Muscle of leg (tissue), 11 donors: ENCODE results near the gene HSP90AB1. TPM values are rescaled to one million over a fixed set of nuclear protein-coding genes. Genes with fewer than 3 reads are reported as not detected.

Experiments used
- DNase-seq: peaks from one replicate; pipeline ENCODE4 v3.0.0; 2013
- H3K27ac ChIP-seq: one replicate; pipeline ENCODE4 v1.5.1; 2013; ENCODE audit warnings: mild to moderate bottlenecking, low read length, control low read depth
- H3K27me3 ChIP-seq: one replicate; pipeline ENCODE4 v1.6.1; 2013; ENCODE audit warnings: low read length; ENCODE audit not compliant: control insufficient read depth, insufficient read depth
- H3K36me3 ChIP-seq: one replicate; pipeline ENCODE4 v1.6.1; 2013; ENCODE audit warnings: low read length; ENCODE audit not compliant: control insufficient read depth, insufficient read depth
- H3K4me1 ChIP-seq: one replicate; pipeline ENCODE4 v1.6.1; 2013; ENCODE audit warnings: low read length; ENCODE audit not compliant: control insufficient read depth, insufficient read depth
- H3K4me3 ChIP-seq: one replicate; pipeline ENCODE4 v1.5.1; 2013; ENCODE audit warnings: low read length, control low read depth
- H3K9me3 ChIP-seq: replicated peaks from 2 replicates; pipeline ENCODE4 v1.6.1; 2013; ENCODE audit warnings: low read depth, low read length; ENCODE audit not compliant: control insufficient read depth
- WGBS: methylation state at CpG from one replicate; pipeline ENCODE4 v1.1.5; 2013; ENCODE audit warnings: missing lambda C conversion rate; ENCODE audit not compliant: insufficient coverage; 5-methylcytosine and 5-hydroxymethylcytosine counted together
- polyA plus RNA-seq, 8 donors: library from polyadenylated mRNA; unstranded; fragments of 120-200 nt; gene quantifications; one replicate each; pipeline versions ENCODE4 v1.2.1 to v1.2.3, GENCODE V29; 2013; ENCODE audit warnings: inconsistent platforms in 1 of 8, low replicate concordance in 1 of 8; ENCODE audit not compliant: insufficient read length in 8 of 8, insufficient read depth in 1 of 8
- total RNA-seq: library from RNA; stranded (reverse); fragments of 120-200 nt; gene quantifications from one replicate; pipeline ENCODE4 v1.2.4, GENCODE V29; 2013

The HSP90AB1 gene
- total and polyA plus RNA-seq, 9 donors: 842 to 1,095 (median 1,010) TPM

DNA sequence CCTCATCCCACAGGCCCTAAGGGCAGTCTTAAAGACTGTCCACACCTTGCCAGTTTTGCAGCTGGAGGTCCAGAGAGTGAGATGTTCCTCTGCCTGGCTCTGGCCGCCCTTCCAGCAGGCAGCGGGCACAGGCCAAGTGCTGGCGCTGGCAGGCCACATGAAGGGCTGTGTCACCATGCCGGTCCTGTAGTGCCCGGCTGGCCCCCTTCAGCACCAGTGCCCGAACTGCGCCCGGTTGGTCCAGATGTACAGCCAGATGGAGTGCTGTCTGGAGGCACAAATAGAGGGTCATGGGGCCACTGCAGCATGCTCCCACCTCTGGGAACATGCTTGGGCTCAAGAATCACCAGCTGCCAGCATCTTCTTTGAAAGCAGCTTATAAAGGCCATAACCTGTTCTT is 14.7 kb downstream of the HSP90AB1 start:
- H3K4me1 ChIP-seq: peaks cover 40% of the 10 kb centered on the region
- WGBS: 93% methylated on average over 8 of the region's 8 CpGs
- no peak for DNase-seq
- H3K9me3 ChIP-seq: no peaks in the 10 kb centered on the region
- H3K4me3 ChIP-seq: no peak overlapping the region
- H3K36me3 ChIP-seq: peaks cover 25% of the 10 kb centered on the region
- H3K27me3 ChIP-seq: peaks cover 2% of the 10 kb centered on the region
- no peak overlapping the region for H3K27ac ChIP-seq

DNA sequence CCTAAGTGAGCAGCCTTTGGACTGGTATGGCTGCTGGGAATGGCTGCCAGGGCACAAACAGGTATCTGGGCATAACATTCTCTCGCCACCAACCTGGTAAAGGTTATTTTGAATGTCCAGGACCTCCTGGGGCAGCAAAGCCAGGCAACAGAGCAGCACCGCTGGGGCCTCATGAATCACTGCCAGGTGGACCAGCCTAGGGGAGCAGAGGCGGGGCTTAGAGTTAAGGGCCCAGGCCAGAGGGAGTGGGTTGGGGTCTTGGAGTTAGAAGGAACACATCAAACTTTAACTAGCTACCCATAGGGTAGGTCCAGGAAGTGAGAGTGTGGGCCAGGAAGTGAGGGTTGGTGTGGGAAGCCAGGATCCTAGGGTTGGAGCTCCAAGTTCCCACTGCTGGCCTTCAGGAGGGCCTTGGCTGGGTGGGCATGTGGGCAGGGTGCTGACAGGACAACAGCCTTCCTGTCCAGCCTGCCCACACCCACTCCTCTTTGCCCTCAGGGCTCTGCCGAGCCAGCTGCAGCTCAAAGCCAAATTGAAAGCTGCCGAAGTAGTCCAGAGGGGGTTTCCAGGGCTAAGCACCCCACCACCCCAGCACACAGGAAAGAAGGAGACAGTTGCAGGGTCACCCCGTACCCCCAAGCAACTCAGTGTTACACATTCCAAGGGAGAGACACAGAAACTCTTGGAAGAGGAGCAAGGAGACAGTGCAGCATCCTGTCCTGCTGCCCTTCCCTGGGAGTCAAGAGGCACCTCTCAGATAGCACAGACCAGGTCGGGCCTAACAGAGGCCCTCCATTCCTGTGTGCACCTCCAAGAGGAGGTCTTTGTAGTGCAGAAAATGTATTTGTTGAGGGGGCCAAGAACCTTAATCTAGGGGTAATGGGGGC is 15.8 kb downstream of the HSP90AB1 start:
- Histone ChIP-seq H3K9me3 (no peaks in the 10 kb centered on the region), H3K27ac (peak overlapping the region; percentile 7), H3K4me3 (no peak overlapping the region), H3K36me3 (peaks cover 25% of the 10 kb centered on the region), H3K4me1 (peaks cover 35% of the 10 kb centered on the region), H3K27me3 (peaks cover 3% of the 10 kb centered on the region)
- no peak for DNase-seq
- 54% methylated on average over 5 of the region's 7 CpGs for WGBS

DNA sequence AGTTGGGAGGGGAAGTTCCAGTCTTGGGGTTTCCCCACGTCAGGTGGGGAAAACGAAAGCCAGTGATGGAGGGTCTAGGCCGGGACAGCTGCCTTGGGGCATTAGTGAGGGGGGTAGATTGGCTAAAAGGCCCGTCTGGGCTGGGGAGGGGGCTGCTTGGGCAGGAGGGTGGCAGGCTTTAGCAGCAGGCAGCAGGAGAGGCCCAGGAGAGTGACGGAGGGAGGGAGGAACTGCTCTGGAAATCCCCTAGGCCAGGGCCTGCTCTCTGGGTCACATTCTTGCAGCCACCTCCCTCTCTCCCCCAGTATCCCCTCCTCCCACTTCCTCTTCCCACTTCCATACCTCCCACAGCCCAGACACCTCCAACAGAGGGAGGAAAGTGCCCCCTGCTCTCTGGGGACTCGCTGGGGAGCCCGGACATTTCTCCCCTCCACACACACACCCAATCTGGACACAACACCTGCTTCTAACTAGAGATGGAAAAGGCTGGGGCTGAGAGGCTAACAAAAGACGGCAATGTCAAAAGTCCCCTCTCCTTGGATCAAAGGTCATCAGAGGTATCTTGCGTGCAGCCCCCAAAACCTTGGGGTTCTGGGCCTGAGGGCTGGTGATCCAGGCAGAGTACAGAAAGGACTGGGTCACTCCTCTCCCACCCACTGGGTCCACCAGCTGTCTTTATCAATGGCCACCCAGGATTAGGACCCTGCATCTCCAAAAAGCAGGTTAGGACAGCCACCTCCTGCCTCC is 16.6 kb downstream of the HSP90AB1 start:
- Histone ChIP-seq H3K4me1 (peaks cover 30% of the 10 kb centered on the region), H3K9me3 (no peaks in the 10 kb centered on the region), H3K36me3 (peaks cover 25% of the 10 kb centered on the region), H3K4me3 (peak overlapping the region; percentile 90), H3K27ac (peak overlapping the region; percentile 13), H3K27me3 (peaks cover 10% of the 10 kb centered on the region)
- 37% methylated on average over 4 of the region's 9 CpGs for WGBS
- no peak for DNase-seq

DNA sequence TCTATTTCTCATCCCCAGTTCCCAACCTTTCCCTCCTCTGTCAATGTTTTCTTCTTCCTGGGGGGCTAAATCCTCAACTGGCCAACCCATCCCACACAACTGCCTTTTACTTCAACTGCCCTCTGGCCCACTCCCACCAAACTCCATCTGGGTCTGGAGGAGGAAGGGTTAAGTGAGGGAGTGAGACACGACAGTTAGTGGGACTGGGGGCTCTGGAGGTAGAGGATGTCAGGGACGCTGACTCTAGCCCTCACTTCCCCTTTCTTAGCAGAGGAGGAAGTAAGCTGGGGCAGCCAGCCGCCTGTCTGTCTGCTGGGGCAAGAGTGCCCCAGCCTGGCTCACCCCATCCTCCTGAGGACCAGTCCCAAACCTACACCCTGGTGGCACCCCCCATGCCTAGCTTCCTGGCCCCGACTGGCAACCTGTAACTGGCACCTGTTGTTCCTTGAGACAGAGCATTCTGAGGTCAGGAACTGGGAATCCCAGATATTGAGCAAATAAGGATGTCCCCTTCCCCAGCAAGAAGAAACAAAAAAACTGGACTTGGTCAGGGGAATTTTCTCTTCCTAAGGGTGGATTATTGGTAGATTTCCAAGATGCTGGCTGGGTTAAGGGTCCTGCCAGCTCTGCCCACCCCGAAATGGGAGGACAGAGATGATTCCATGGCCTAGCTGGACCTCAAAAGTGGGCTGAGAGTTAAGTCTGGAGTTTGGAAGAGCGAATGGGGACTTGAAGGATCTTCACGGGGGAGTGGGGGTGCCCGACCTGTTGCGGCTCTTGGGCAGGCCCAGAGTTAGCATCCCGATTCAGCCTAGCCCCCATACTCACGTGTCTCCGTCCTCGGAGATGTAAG is 17.5 kb downstream of the HSP90AB1 start:
- WGBS: 9% methylated on average over 5 of the region's 13 CpGs
- H3K27ac ChIP-seq: peak overlapping the region; percentile 90
- peaks cover 30% of the 10 kb centered on the region for H3K4me1 ChIP-seq
- peaks cover 17% of the 10 kb centered on the region for H3K27me3 ChIP-seq
- peaks cover 17% of the 10 kb centered on the region for H3K36me3 ChIP-seq
- peak; percentile 59 for DNase-seq
- H3K9me3 ChIP-seq: no peaks in the 10 kb centered on the region
- peak overlapping the region; percentile 90 for H3K4me3 ChIP-seq

DNA sequence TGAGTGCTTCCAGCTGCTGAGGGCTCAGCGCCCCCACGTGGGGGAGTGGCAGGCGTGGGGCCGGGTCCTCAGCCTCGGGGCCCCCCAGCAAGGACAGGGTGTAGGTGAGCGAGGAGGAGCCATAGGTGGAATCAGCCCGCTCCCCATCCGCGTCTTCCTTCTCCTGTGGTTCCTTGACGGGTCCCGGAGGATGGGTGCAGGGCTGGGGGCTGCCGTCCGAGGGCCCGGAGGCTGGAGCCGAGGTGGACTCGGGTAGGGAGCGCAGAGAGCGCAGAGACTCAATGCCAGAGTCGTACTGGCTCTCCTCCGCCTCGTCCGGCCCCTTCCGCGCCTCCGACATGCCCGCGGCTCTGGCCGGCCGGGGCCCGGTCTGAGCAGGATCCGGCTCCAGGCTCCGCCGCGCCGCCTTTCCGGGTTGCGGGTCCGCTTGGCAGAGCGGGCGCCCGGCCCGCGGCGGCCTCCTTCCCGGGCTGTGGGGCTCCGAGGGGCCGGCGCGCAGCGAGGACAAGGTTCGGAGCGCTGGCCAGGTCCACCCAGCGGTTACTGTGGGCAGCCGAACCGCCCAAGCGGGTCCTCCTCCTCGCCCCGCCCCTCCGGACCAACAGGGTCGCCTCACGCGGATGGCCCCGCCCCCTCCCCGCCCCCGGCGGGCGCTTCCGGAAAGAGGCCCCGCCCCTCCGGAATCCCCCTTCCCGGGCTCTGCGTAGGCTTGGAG is 18.3 kb downstream of the HSP90AB1 start, which contains the start of gene NFKBIE:
Gene NFKBIE, minus strand, starts transcription at position 545 of the 715 bp plus-strand sequence. Its CDS starts 205 bp downstream, at position 340.
- Histone ChIP-seq H3K4me3 (peak within 1 kb of the TSS; percentile 90), H3K27ac (peak within 1 kb of the TSS; percentile 90), H3K4me1 (peaks cover 30% of the 10 kb centered on the region), H3K27me3 (peaks cover 25% of the 10 kb centered on the region), H3K9me3 (no peaks in the 10 kb centered on the region), H3K36me3 (peaks cover 11% of the 10 kb centered on the region)
- whole genome bisulfite sequencing: under 1% methylated on average over 66 of the region's 72 CpGs
- peak; percentile 96 for DNase-seq

DNA sequence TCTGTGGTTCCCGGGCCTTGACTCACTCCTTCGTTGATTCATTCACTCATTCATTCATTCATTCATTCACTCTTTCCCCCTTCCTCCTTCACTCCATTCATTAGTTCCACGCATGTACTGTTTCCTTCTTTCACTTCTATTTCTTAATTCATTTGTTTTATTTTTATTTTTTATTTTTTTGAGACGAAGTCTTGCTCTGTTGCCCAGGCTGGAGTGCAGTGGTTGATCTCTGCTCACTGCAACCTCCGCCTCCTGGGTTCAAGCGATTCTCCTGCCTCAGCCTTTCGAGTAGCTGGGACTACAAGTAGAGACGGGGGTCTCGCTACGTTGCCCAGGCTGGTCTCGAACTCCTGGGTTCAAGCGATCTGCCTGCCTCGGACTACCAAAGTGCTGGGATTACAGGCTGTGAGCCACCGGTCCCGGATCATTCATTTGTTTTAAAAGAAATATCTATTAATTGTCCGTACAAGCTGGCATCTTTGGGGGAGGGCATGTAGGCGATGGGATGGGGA is 18.9 kb downstream of the HSP90AB1 start:
- WGBS: 74% methylated on average over 11 of the region's 17 CpGs
- peaks cover 10% of the 10 kb centered on the region for H3K36me3 ChIP-seq
- peak overlapping the region; percentile 90 for H3K4me3 ChIP-seq
- peaks cover 30% of the 10 kb centered on the region for H3K4me1 ChIP-seq
- DNase-seq: no peak
- H3K9me3 ChIP-seq: no peaks in the 10 kb centered on the region
- peak overlapping the region; percentile 54 for H3K27ac ChIP-seq
- H3K27me3 ChIP-seq: peaks cover 26% of the 10 kb centered on the region

DNA sequence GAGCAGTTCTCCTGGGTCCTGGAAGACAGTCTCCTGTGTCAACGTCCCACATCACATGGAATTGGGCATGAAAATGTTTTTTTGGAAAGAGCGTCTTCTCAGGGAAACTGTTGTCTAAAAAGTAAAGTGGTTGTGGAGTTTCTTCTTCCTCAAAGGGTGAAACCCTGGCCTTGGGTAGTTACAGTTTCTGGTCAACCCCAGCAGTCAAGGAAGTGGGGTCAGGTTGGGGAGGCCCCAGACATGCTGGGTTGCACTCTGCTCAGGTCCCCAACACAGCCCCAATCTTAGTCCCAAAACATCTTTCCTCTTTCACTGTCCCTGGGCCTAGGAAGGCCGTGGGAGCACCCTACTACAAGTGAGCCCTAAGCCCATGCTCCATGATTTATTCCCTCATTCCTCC is 19.4 kb downstream of the HSP90AB1 start:
- DNase-seq: no peak
- H3K27ac ChIP-seq: no peak overlapping the region
- H3K9me3 ChIP-seq: no peaks in the 10 kb centered on the region
- 33% methylated on average over 1 of the region's 3 CpGs for WGBS
- H3K27me3 ChIP-seq: peaks cover 30% of the 10 kb centered on the region
- peaks cover 30% of the 10 kb centered on the region for H3K4me1 ChIP-seq
- H3K4me3 ChIP-seq: no peak overlapping the region
- H3K36me3 ChIP-seq: peaks cover 7% of the 10 kb centered on the region

DNA sequence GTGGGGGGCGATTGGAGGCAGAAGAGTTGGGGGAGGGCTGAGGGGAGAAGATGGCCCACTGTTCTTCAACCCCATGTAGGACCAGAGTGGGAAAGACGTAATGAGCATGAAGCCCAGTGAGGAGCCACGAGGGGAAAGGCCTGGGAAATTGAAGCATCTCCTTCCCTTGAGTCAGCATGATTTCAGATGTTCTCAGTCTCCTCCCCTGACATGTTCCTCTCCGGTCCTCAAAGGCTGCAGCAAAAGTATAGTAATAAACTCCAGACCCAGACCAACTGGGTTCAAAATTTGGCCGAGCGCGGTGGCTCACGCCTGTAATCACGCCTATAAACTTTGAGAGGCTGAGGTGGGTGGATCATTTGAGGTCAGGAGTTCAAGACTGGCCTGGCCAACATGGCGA is 20.4 kb downstream of the HSP90AB1 start:
- DNase-seq: no peak
- Histone ChIP-seq H3K9me3 (no peaks in the 10 kb centered on the region), H3K27me3 (peaks cover 39% of the 10 kb centered on the region), H3K4me3 (no peak overlapping the region), H3K4me1 (peaks cover 28% of the 10 kb centered on the region), H3K36me3 (no peaks in the 10 kb centered on the region), H3K27ac (no peak overlapping the region)
- WGBS: no CpG with 5 or more reads among the region's 10 CpGs

DNA sequence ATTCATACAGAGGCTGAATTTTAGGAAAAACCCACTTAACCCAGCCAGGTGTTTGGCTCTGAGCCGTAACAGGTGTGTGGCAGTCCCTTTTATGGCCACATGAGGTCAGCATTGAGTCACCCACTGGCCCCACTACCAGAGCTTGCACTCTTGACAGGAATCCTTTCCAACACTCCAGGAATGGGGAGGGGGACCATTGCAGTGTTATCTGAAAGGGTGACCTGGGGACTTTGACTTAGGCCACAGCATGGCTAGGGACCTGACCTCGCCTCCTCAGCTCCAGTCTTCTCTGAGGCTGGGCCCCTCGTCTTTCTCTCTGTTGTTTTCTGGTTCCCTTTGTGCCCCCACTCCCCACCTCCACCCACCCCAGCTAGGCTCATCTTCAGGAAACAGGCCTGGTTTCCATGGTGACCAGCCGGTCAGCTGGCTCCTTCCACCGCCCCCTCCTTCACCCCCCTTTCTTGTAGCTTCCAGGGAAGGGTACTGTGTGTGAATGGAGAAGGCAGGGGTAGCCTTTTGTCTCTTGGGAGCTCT is 21.3 kb downstream of the HSP90AB1 start:
- Histone ChIP-seq H3K4me3 (no peak overlapping the region), H3K36me3 (no peaks in the 10 kb centered on the region), H3K27me3 (peaks cover 49% of the 10 kb centered on the region), H3K27ac (no peak overlapping the region), H3K9me3 (no peaks in the 10 kb centered on the region), H3K4me1 (peaks cover 19% of the 10 kb centered on the region)
- 30% methylated on average over 2 of the region's 5 CpGs for WGBS
- DNase-seq: peak; percentile 58
